OCI-LY1 (cell line): ENCODE results near the gene DGKD.
A peak's percentile ranks its signal among the peaks of the same experiment; 100 is the strongest.

Source experiments
- H2AFZ ChIP-seq: fragments of 200-600 bp; sonication (generic), shearing (Covaris generic); 2 replicates; pipeline ENCODE4 v1.6.0; 2014; ENCODE audit warnings: antibody characterized with exemption, mild to moderate bottlenecking, low read length
- H3F3A ChIP-seq: fragments of 200-600 bp; sonication (generic), shearing (Covaris generic); 2 replicates; pipeline ENCODE4 v1.6.0; 2014; ENCODE audit warnings: mild to moderate bottlenecking, antibody characterized with exemption, low read length, moderate library complexity; ENCODE audit not compliant: insufficient read depth
- H3K27ac ChIP-seq: fragments of 200-600 bp; sonication (generic); 2 replicates; pipeline ENCODE4 v1.5.1; 2014; ENCODE audit warnings: low read length, mixed run types, mild to moderate bottlenecking, low read depth; ENCODE audit not compliant: poor library complexity, severe bottlenecking
- H3K27me3 ChIP-seq: fragments of 200-600 bp; sonication (generic); 2 replicates; pipeline ENCODE4 v1.6.0; 2014; ENCODE audit warnings: antibody characterized with exemption, mild to moderate bottlenecking, low read length, moderate library complexity; ENCODE audit not compliant: insufficient read depth
- H3K36me3 ChIP-seq: fragments of 200-600 bp; sonication (generic); 2 replicates; pipeline ENCODE4 v1.6.1; 2014; ENCODE audit warnings: mild to moderate bottlenecking, antibody characterized with exemption, low read length, moderate library complexity, mixed read lengths; ENCODE audit not compliant: insufficient read depth
- H3K4me1 ChIP-seq: fragments of 200-600 bp; sonication (generic); 2 replicates; pipeline ENCODE4 v1.5.1; 2014; ENCODE audit warnings: mild to moderate bottlenecking, low read length, moderate library complexity; ENCODE audit not compliant: insufficient read depth, severe bottlenecking
- H3K4me2 ChIP-seq: fragments of 200-600 bp; sonication (generic), shearing (Covaris generic); 2 replicates; pipeline ENCODE4 v1.6.1; 2014; ENCODE audit warnings: low read length
- H3K4me3 ChIP-seq: fragments of 200-600 bp; sonication (generic); 2 replicates; pipeline ENCODE4 v1.5.1; 2014; ENCODE audit warnings: low read length, low read depth, mild to moderate bottlenecking, mixed read lengths; ENCODE audit not compliant: poor library complexity, severe bottlenecking
- H3K79me2 ChIP-seq: fragments of 200-600 bp; shearing (Covaris generic); 2 replicates; pipeline ENCODE4 v1.6.1; 2016; ENCODE audit warnings: mixed run types, low read length, mixed read lengths; ENCODE audit not compliant: insufficient read depth
- H3K9ac ChIP-seq: fragments of 200-600 bp; sonication (generic), shearing (Covaris generic); 2 replicates; pipeline ENCODE4 v1.6.1; 2014; ENCODE audit warnings: mild to moderate bottlenecking, low read length, mixed read lengths
- H3K9me2 ChIP-seq: fragments of 200-600 bp; sonication (generic), shearing (Covaris generic); 2 replicates; pipeline ENCODE4 v1.6.1; 2014; ENCODE audit warnings: low read depth, mild to moderate bottlenecking, low read length, mixed read lengths
- H3K9me3 ChIP-seq: fragments of 200-600 bp; shearing (Covaris generic); 2 replicates; pipeline ENCODE4 v1.6.1; 2014; ENCODE audit warnings: low read length, mixed read lengths
- H4K20me1 ChIP-seq: fragments of 200-600 bp; sonication (generic), shearing (Covaris generic); 2 replicates; pipeline ENCODE4 v1.6.0; 2016; ENCODE audit warnings: mild to moderate bottlenecking, low read length; ENCODE audit not compliant: insufficient read depth
- EZH2 ChIP-seq: fragments of 200-600 bp; sonication (generic), shearing (Covaris generic); IDR thresholded peaks from 2 replicates; pipeline ENCODE4 v1.8.0; 2017; ENCODE audit warnings: borderline replicate concordance, mixed run types, mild to moderate bottlenecking, antibody characterized with exemption, low read length, moderate library complexity, mixed read lengths
- TF ChIP-seq, protein P1 (sequence below): fragments of 200-600 bp; sonication (generic), shearing (Covaris generic); IDR thresholded peaks from 2 replicates; pipeline ENCODE4 v1.5.1; 2017; ENCODE audit warnings: mild to moderate bottlenecking, antibody characterized with exemption, low read length, moderate library complexity, mixed read lengths

DGKD gene

GRCh38 chr2:233354971-233355574, 779 bp downstream of the DGKD start:
- H3K9me2 ChIP-seq: no peaks in the 10 kb centered on the region
- H3K27ac ChIP-seq: no peak overlapping the region
- H3K79me2 ChIP-seq: no peaks in the 10 kb centered on the region

GRCh38 chr2:233355916-233356315, 1.6 kb downstream of the DGKD start:
- no peak for TF ChIP-seq EZH2
- TF ChIP-seq, protein P1, sequence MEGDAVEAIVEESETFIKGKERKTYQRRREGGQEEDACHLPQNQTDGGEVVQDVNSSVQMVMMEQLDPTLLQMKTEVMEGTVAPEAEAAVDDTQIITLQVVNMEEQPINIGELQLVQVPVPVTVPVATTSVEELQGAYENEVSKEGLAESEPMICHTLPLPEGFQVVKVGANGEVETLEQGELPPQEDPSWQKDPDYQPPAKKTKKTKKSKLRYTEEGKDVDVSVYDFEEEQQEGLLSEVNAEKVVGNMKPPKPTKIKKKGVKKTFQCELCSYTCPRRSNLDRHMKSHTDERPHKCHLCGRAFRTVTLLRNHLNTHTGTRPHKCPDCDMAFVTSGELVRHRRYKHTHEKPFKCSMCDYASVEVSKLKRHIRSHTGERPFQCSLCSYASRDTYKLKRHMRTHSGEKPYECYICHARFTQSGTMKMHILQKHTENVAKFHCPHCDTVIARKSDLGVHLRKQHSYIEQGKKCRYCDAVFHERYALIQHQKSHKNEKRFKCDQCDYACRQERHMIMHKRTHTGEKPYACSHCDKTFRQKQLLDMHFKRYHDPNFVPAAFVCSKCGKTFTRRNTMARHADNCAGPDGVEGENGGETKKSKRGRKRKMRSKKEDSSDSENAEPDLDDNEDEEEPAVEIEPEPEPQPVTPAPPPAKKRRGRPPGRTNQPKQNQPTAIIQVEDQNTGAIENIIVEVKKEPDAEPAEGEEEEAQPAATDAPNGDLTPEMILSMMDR: no peak

More at GRCh38 chr2:233354971-233355574, 779 bp downstream of the DGKD start:
- TF ChIP-seq, protein P1: no peak
- TF ChIP-seq EZH2: no peak
- H3F3A ChIP-seq: no peaks in the 10 kb centered on the region
- H3K4me3 ChIP-seq: peak overlapping the region; percentile 83
- H3K4me2 ChIP-seq: peak overlapping the region; percentile 97
- peaks cover 24% of the 10 kb centered on the region for H3K36me3 ChIP-seq
- H4K20me1 ChIP-seq: 0 out of 2 replicates have a peak, but pooled peaks cover 2% of the 10 kb centered on the region
- no peak overlapping the region for H2AFZ ChIP-seq
- H3K9ac ChIP-seq: peak overlapping the region; percentile 64
- no peaks in the 10 kb centered on the region for H3K9me3 ChIP-seq
- peaks cover 27% of the 10 kb centered on the region for H3K4me1 ChIP-seq
- H3K27me3 ChIP-seq: no peaks in the 10 kb centered on the region; the same call in 1 of the 2 replicates

GRCh38 chr2:233356546-233357308, 2.4 kb downstream of the DGKD start:
- H3K9ac ChIP-seq: no peak overlapping the region
- H3K27ac ChIP-seq: no peak overlapping the region
- peaks cover 27% of the 10 kb centered on the region for H3K4me1 ChIP-seq
- no peak overlapping the region for H2AFZ ChIP-seq
- 0 out of 2 replicates have a peak, but pooled peaks cover 2% of the 10 kb centered on the region for H4K20me1 ChIP-seq
- no peaks in the 10 kb centered on the region for H3K79me2 ChIP-seq
- H3K9me3 ChIP-seq: no peaks in the 10 kb centered on the region
- TF ChIP-seq, protein P1: no peak
- H3K9me2 ChIP-seq: no peaks in the 10 kb centered on the region
- H3K4me2 ChIP-seq: 0 out of 2 replicates have a peak overlapping the region, but pooled peaks have one; percentile 97
- no peaks in the 10 kb centered on the region for H3F3A ChIP-seq
- H3K36me3 ChIP-seq: peaks cover 24% of the 10 kb centered on the region
- no peak overlapping the region for H3K4me3 ChIP-seq
- H3K27me3 ChIP-seq: no peaks in the 10 kb centered on the region; the same call in 1 of the 2 replicates

More at GRCh38 chr2:233355916-233356315, 1.6 kb downstream of the DGKD start:
- Histone ChIP-seq H4K20me1 (0 out of 2 replicates have a peak, but pooled peaks cover 2% of the 10 kb centered on the region), H3K9me3 (no peaks in the 10 kb centered on the region), H3K9ac (no peak overlapping the region; the same call in 1 of the 2 replicates), H3K36me3 (peaks cover 24% of the 10 kb centered on the region), H3K79me2 (no peaks in the 10 kb centered on the region), H3F3A (no peaks in the 10 kb centered on the region), H3K9me2 (no peaks in the 10 kb centered on the region), H3K4me1 (peaks cover 27% of the 10 kb centered on the region), H3K27me3 (no peaks in the 10 kb centered on the region; the same call in 1 of the 2 replicates), H3K27ac (no peak overlapping the region), H2AFZ (no peak overlapping the region), H3K4me3 (peak overlapping the region; percentile 83), H3K4me2 (peak overlapping the region; percentile 97)
